Fibroblast of pulmonary artery (primary cell): Measurements from ENCODE around the gene TGIF1.

Experiments
- DNase-seq: peaks from one replicate; pipeline ENCODE4 v3.0.0-alpha.2; 2010; ENCODE audit warnings: low read depth
- H3K4me3 ChIP-seq: replicated peaks from 2 replicates; pipeline ENCODE4 v1.5.1; 2011; ENCODE audit warnings: low read depth, mild to moderate bottlenecking, control low read depth, low read length, moderate library complexity
- CTCF ChIP-seq: IDR thresholded peaks from 2 replicates; pipeline ENCODE4 v1.5.1; 2011; ENCODE audit warnings: mild to moderate bottlenecking, control low read depth, low read length, inconsistent platforms; ENCODE audit errors: missing control alignments

TGIF1 gene

GRCh38 chr18:3494245-3494526 lies 44.2 kb downstream of the TGIF1 start:
- DNase-seq, result no peak
- no peak for TF ChIP-seq CTCF
- no peak overlapping the region for H3K4me3 ChIP-seq

GRCh38 chr18:3494569-3494968 lies 44.6 kb downstream of the TGIF1 start:
- no peak overlapping the region for H3K4me3 ChIP-seq
- no peak for TF ChIP-seq CTCF
- no peak for DNase-seq

- H3K4me3 ChIP-seq, result no peak overlapping the region
- no peak for DNase-seq
- TF ChIP-seq CTCF, result no peak
Observed at GRCh38 chr18:3495691-3496430, 45.9 kb downstream of the TGIF1 start.

- peak; percentile 42 for DNase-seq
- peak overlapping the region; percentile 41 for H3K4me3 ChIP-seq
- no peak for TF ChIP-seq CTCF
Observed at GRCh38 chr18:3498698-3499471, 48.9 kb downstream of the TGIF1 start.

- peak; percentile 16 for DNase-seq
Observed at GRCh38 chr18:3499501-3499900, 49.5 kb downstream of the TGIF1 start.

GRCh38 chr18:3500016-3500415 lies 50.0 kb downstream of the TGIF1 start:
- peak; percentile 17 for DNase-seq
- H3K4me3 ChIP-seq, result no peak overlapping the region
- no peak for TF ChIP-seq CTCF

More at GRCh38 chr18:3499501-3499900, 49.5 kb downstream of the TGIF1 start:
- peak overlapping the region; percentile 41 for H3K4me3 ChIP-seq
- TF ChIP-seq CTCF, result no peak

GRCh38 chr18:3502650-3503049 lies 52.7 kb downstream of the TGIF1 start:
- no peak overlapping the region for H3K4me3 ChIP-seq
- no peak for TF ChIP-seq CTCF
- no peak for DNase-seq
